ENCODE measurements around the gene PSKH1. TPM values are rescaled to one million over a fixed set of nuclear protein-coding genes. Genes with fewer than 3 reads are reported as not detected.

PSKH1 gene
- total RNA-seq, 2 donors from 2014 or later = 32.1 to 37.4 TPM

GRCh38 chr16:67855789-67856188 is 37.3 kb upstream of the PSKH1 start:
- H3K27me3 ChIP-seq (ENCODE audit: control insufficient read depth, insufficient read depth, low read length, poor library complexity, severe bottlenecking) = no peaks in the 10 kb centered on the region
- no peaks in the 10 kb centered on the region for H3K9me3 Mint-ChIP-seq
- WGBS, 2 experiments (ENCODE audit: insufficient coverage in 1 of 2, insufficient read length in 1 of 2) = 96% methylated on average over 4 to 10 of the region's 10 CpGs
- no peak overlapping the region for H3K9ac ChIP-seq (ENCODE audit: extremely low read depth, low read length, poor library complexity, severe bottlenecking)
- H3K9me3 ChIP-seq (ENCODE audit: control insufficient read depth, low read length) = no peaks in the 10 kb centered on the region
- no peak overlapping the region for H3K27ac ChIP-seq (ENCODE audit: low read depth, low read length)
- H3K4me1 Mint-ChIP-seq = peaks cover 38% of the 10 kb centered on the region
- no peak overlapping the region for H3K4me3 Mint-ChIP-seq
- H3K27ac Mint-ChIP-seq = peak overlapping the region; percentile 91
- TF ChIP-seq CTCF (conservative IDR thresholded peaks at IDR 0.05) = no peak
- DNase-seq = no peak
- H3K4me1 ChIP-seq (ENCODE audit: control insufficient read depth, insufficient read depth, low read length) = peaks cover 22% of the 10 kb centered on the region
- H3K36me3 ChIP-seq (ENCODE audit: control insufficient read depth, insufficient read depth, low read length) = peaks cover 41% of the 10 kb centered on the region
- H3K36me3 Mint-ChIP-seq (ENCODE audit: low read depth) = peaks cover 32% of the 10 kb centered on the region
- no peak overlapping the region for H3K4me3 ChIP-seq (ENCODE audit: low read length)
- no peaks in the 10 kb centered on the region for H3K27me3 Mint-ChIP-seq (ENCODE audit: insufficient read depth)

- H3K9me3 Mint-ChIP-seq = no peaks in the 10 kb centered on the region
- H3K27me3 ChIP-seq (ENCODE audit: control insufficient read depth, insufficient read depth, low read length, poor library complexity, severe bottlenecking) = no peaks in the 10 kb centered on the region
- H3K4me1 ChIP-seq (ENCODE audit: control insufficient read depth, insufficient read depth, low read length) = peaks cover 22% of the 10 kb centered on the region
- no peaks in the 10 kb centered on the region for H3K27me3 Mint-ChIP-seq (ENCODE audit: insufficient read depth)
- no peak for TF ChIP-seq CTCF (conservative IDR thresholded peaks at IDR 0.05)
- no peak for DNase-seq
- H3K36me3 ChIP-seq (ENCODE audit: control insufficient read depth, insufficient read depth, low read length) = peaks cover 49% of the 10 kb centered on the region
- peak overlapping the region; percentile 91 for H3K27ac Mint-ChIP-seq
- peak overlapping the region; percentile 33 for H3K4me3 ChIP-seq (ENCODE audit: low read length)
- no peak overlapping the region for H3K27ac ChIP-seq (ENCODE audit: low read depth, low read length)
- no peaks in the 10 kb centered on the region for H3K9me3 ChIP-seq (ENCODE audit: control insufficient read depth, low read length)
- no peak overlapping the region for H3K4me3 Mint-ChIP-seq
- H3K4me1 Mint-ChIP-seq = peaks cover 40% of the 10 kb centered on the region
- 90 to 92% methylated on average over 5 of the region's 5 CpGs for WGBS, 2 experiments (ENCODE audit: insufficient coverage in 1 of 2, insufficient read length in 1 of 2)
- H3K36me3 Mint-ChIP-seq (ENCODE audit: low read depth) = peaks cover 36% of the 10 kb centered on the region
- peak overlapping the region; percentile 71 for H3K9ac ChIP-seq (ENCODE audit: extremely low read depth, low read length, poor library complexity, severe bottlenecking)
Observed at GRCh38 chr16:67856927-67857546, 36.0 kb upstream of the PSKH1 start.

- Histone ChIP-seq H3K36me3 (ENCODE audit: control insufficient read depth, insufficient read depth, low read length) (peaks cover 53% of the 10 kb centered on the region), H3K4me3 (ENCODE audit: low read length) (peak overlapping the region; percentile 33), H3K9me3 (ENCODE audit: control insufficient read depth, low read length) (no peaks in the 10 kb centered on the region), H3K27ac (ENCODE audit: low read depth, low read length) (peak overlapping the region; percentile 40), H3K9ac (ENCODE audit: extremely low read depth, low read length, poor library complexity, severe bottlenecking) (peak overlapping the region; percentile 71), H3K27me3 (ENCODE audit: control insufficient read depth, insufficient read depth, low read length, poor library complexity, severe bottlenecking) (no peaks in the 10 kb centered on the region), H3K4me1 (ENCODE audit: control insufficient read depth, insufficient read depth, low read length) (peaks cover 22% of the 10 kb centered on the region)
- Mint-ChIP-seq H3K27me3 (ENCODE audit: insufficient read depth) (no peaks in the 10 kb centered on the region), H3K4me1 (peaks cover 40% of the 10 kb centered on the region), H3K27ac (peak overlapping the region; percentile 91), H3K4me3 (no peak overlapping the region), H3K36me3 (ENCODE audit: low read depth) (peaks cover 35% of the 10 kb centered on the region), H3K9me3 (no peaks in the 10 kb centered on the region)
- DNase-seq = peak; percentile 92
- 60 to 93% methylated on average over 2 to 3 of the region's 3 CpGs for WGBS, 2 experiments (ENCODE audit: insufficient coverage in 1 of 2, insufficient read length in 1 of 2)
- TF ChIP-seq CTCF (conservative IDR thresholded peaks at IDR 0.05) = no peak
Observed at GRCh38 chr16:67857547-67858233, 35.4 kb upstream of the PSKH1 start.
